ENCODE results near the gene UGGT2. TPM values are rescaled to one million over a fixed set of nuclear protein-coding genes. Genes with fewer than 3 reads are reported as not detected.

Gene UGGT2
- total RNA-seq, 1 experiment from 2014 or later, result 34.5 TPM

- no peaks in the 10 kb centered on the region for H3K4me1 Mint-ChIP-seq
- no peak overlapping the region for H2AK5ac ChIP-seq (ENCODE audit: insufficient read length, low read length)
- no peak overlapping the region for H3K23ac ChIP-seq (ENCODE audit: insufficient read length, low read depth, low read length)
- no peak overlapping the region for H4K8ac ChIP-seq (replicated peaks; ENCODE audit: insufficient read length, low read depth, low read length)
- no peaks in the 10 kb centered on the region for H3K79me1 ChIP-seq (ENCODE audit: insufficient read depth, low read depth, low read length, poor library complexity, severe bottlenecking)
- H3K4me3 Mint-ChIP-seq, result no peak overlapping the region
- no peak overlapping the region for H3K4me2 ChIP-seq (ENCODE audit: insufficient read depth, insufficient read length, low read length)
- H3K9me3 ChIP-seq (ENCODE audit: control insufficient read depth, low read depth, low read length), result no peaks in the 10 kb centered on the region
- no peak overlapping the region for H3K4ac ChIP-seq (ENCODE audit: low read depth, low read length)
- H2BK15ac ChIP-seq (ENCODE audit: low read depth, low read length), result no peak overlapping the region
- no peak overlapping the region for H2AFZ ChIP-seq (ENCODE audit: low read length)
- no peak overlapping the region for H2BK5ac ChIP-seq (ENCODE audit: insufficient read length, low read length)
- no peaks in the 10 kb centered on the region for H3K4me1 ChIP-seq (ENCODE audit: insufficient read depth, low read length)
- H3K56ac ChIP-seq (ENCODE audit: insufficient read length, low read depth, low read length), result no peak overlapping the region
- no peak overlapping the region for H2BK20ac ChIP-seq (ENCODE audit: low read depth, low read length, poor library complexity, severe bottlenecking)
- no peaks in the 10 kb centered on the region for H3K27me3 ChIP-seq (ENCODE audit: insufficient read depth, low read length)
- no peak overlapping the region for H3K18ac ChIP-seq (ENCODE audit: insufficient read length, low read depth, low read length)
- no peak overlapping the region for H4K91ac ChIP-seq (ENCODE audit: insufficient read length, low read depth, low read length)
- TF ChIP-seq CTCF (conservative IDR thresholded peaks at IDR 0.05), result no peak
- H2BK120ac ChIP-seq (ENCODE audit: low read depth, low read length, poor library complexity, severe bottlenecking), result no peak overlapping the region
- DNase-seq, result no peak
- no peak overlapping the region for H3K14ac ChIP-seq (ENCODE audit: insufficient read depth, low read length)
- H3T11ph ChIP-seq (ENCODE audit: low read length), result no peak overlapping the region
- H3K9me3 Mint-ChIP-seq, result peaks cover under 1 to 7% of the 10 kb centered on the region in 2 experiments; a peak in 2 of 5 replicates
- H3K27ac ChIP-seq (ENCODE audit: insufficient read length, low read depth, low read length), result no peak overlapping the region
- H4K20me1 ChIP-seq (ENCODE audit: control insufficient read depth, insufficient read depth, insufficient read length), result no peaks in the 10 kb centered on the region
- no peaks in the 10 kb centered on the region for H3K79me2 ChIP-seq (ENCODE audit: insufficient read depth, low read length)
- no CpG with 5 or more reads among the region's 2 CpGs for WGBS (ENCODE audit: extremely low coverage, insufficient read length, low lambda C conversion rate)
- H3K9ac ChIP-seq (ENCODE audit: extremely low read depth, insufficient read length, low read length), result no peak overlapping the region
- no peaks in the 10 kb centered on the region for H3K27me3 Mint-ChIP-seq (ENCODE audit: low read depth)
- no peak overlapping the region for H2BK12ac ChIP-seq (ENCODE audit: insufficient read length, low read depth, low read length)
- peaks cover 11 to 20% (median 15%) of the 10 kb centered on the region in 3 experiments; a peak in 6 of 7 replicates for H3K36me3 Mint-ChIP-seq (ENCODE audit: insufficient read depth in 1 of 3, low read depth in 3 of 3)
- no peak overlapping the region for H3K27ac Mint-ChIP-seq
- H4K5ac ChIP-seq (ENCODE audit: insufficient read length, low read depth, low read length), result no peak overlapping the region
- no peaks in the 10 kb centered on the region for H3K23me2 ChIP-seq (ENCODE audit: insufficient read length, low read depth, low read length, poor library complexity, severe bottlenecking)
These were observed 84.3 kb downstream of the UGGT2 start for GRCh38 chr13:95968906-95969305.
